ENCODE data around the gene NTNG1.

- TF ChIP-seq CTCF (IDR thresholded peaks at IDR 0.05) (no peak), POLR2A (IDR thresholded peaks at IDR 0.05) (no peak)
These were observed 222.3 kb downstream of the NTNG1 start for GRCh38 chr1:107363154-107363553.

Data from esophagus squamous epithelium (tissue), 4 donors.